A673 (cell line): ENCODE data around the gene SPEG. TPM values are rescaled to one million over a fixed set of nuclear protein-coding genes. Genes with fewer than 3 reads are reported as not detected.

Source experiments
- BruUV-seq: library from RNA; stranded (reverse); fragments of 400-500 nt; replicated peaks from 2 replicates; lab custom pipeline; 2021; lab: Mats Ljungman, UMichigan
- CTCF ChIA-PET: fragments of 300-600 bp; sonication (Branson Sonifier 250); formaldehyde crosslinking; loops from one replicate; lab custom pipeline; 2022; ENCODE audit warnings: antibody characterized with exemption; lab: Charles Lee
- POLR2A ChIA-PET: fragments of 300-600 bp; sonication (Branson Sonifier 250); formaldehyde crosslinking; loops from one replicate; lab custom pipeline; 2022; ENCODE audit warnings: antibody characterized with exemption; ENCODE audit not compliant: low non-redundant PET; lab: Charles Lee
- DNase-seq: peaks from one replicate; pipeline ENCODE4 v3.0.0-alpha.2; 2015; ENCODE audit warnings: low spot score
- H3K27ac ChIP-seq: fragments of 200-600 bp; sonication (generic); 2 replicates; pipeline ENCODE4 v1.5.1; 2016; ENCODE audit warnings: mixed run types, low read depth, mild to moderate bottlenecking, mixed read lengths, antibody characterized with exemption, low read length; ENCODE audit not compliant: poor library complexity, severe bottlenecking
- H3K27me3 ChIP-seq: fragments of 200-600 bp; sonication (generic); replicated peaks from 2 replicates; pipeline ENCODE4 v1.6.1; 2017; ENCODE audit warnings: mixed run types, low read depth, mild to moderate bottlenecking, mixed read lengths, antibody characterized with exemption, low read length; ENCODE audit not compliant: insufficient read depth, poor library complexity
- H3K36me3 ChIP-seq: fragments of 200-600 bp; sonication (generic); 2 replicates; pipeline ENCODE4 v1.6.1; 2016; ENCODE audit warnings: mixed run types, mild to moderate bottlenecking, mixed read lengths, antibody characterized with exemption, low read length; ENCODE audit not compliant: insufficient read depth, poor library complexity, severe bottlenecking
- H3K4me1 ChIP-seq: fragments of 200-600 bp; sonication (generic); 2 replicates; pipeline ENCODE4 v1.6.1; 2017; ENCODE audit warnings: mixed run types, mild to moderate bottlenecking, mixed read lengths, antibody characterized with exemption, low read length; ENCODE audit not compliant: insufficient read depth, poor library complexity, severe bottlenecking
- H3K4me3 ChIP-seq: fragments of 200-600 bp; sonication (generic); 2 replicates; pipeline ENCODE4 v1.5.1; 2016; ENCODE audit warnings: low read depth, mixed run types, mild to moderate bottlenecking, mixed read lengths, low read length; ENCODE audit not compliant: poor library complexity, severe bottlenecking
- H3K9me3 ChIP-seq: fragments of 200-600 bp; sonication (generic); 2 replicates; pipeline ENCODE4 v1.6.1; 2016; ENCODE audit warnings: mixed run types, low read depth, mild to moderate bottlenecking, mixed read lengths, antibody characterized with exemption, low read length; ENCODE audit not compliant: poor library complexity, severe bottlenecking
- EZH2 ChIP-seq: fragments of 200-600 bp; sonication (generic); IDR thresholded peaks from 2 replicates; pipeline ENCODE4 v1.6.1; 2017; ENCODE audit warnings: borderline replicate concordance, low read depth, mild to moderate bottlenecking, mixed read lengths, antibody characterized with exemption, low read length; ENCODE audit not compliant: poor library complexity, severe bottlenecking
- intact Hi-C: fragments of 100-400 bp; cut with micrococcal nuclease; formaldehyde crosslinking; loops from one replicate; pipeline ENCODE4 v1.10.0; 2022; ENCODE audit not compliant: unreplicated experiment
- total RNA-seq: library from RNA; stranded (reverse); gene quantifications from 2 replicates; pipeline ENCODE4 v1.2.3, GENCODE V29; 2021
- TF ChIP-seq, protein P1 (sequence below): fragments of 300-800, 200-600 bp; sonication (generic); conservative IDR thresholded peaks from 2 replicates; pipeline ENCODE4 v1.5.1; 2017; ENCODE audit warnings: low read depth, mild to moderate bottlenecking, antibody characterized with exemption, low read length, moderate library complexity, mixed read lengths

SPEG gene
- total RNA-seq, 1 experiment from 2014 or later: 8.4 TPM

- Histone ChIP-seq H3K27ac (no peak overlapping the region), H3K4me1 (no peaks in the 10 kb centered on the region), H3K27me3 (no peaks in the 10 kb centered on the region), H3K36me3 (no peaks in the 10 kb centered on the region), H3K9me3 (no peaks in the 10 kb centered on the region), H3K4me3 (no peak overlapping the region)
- intact Hi-C loops: no loop called here
- TF ChIP-seq, protein P1, sequence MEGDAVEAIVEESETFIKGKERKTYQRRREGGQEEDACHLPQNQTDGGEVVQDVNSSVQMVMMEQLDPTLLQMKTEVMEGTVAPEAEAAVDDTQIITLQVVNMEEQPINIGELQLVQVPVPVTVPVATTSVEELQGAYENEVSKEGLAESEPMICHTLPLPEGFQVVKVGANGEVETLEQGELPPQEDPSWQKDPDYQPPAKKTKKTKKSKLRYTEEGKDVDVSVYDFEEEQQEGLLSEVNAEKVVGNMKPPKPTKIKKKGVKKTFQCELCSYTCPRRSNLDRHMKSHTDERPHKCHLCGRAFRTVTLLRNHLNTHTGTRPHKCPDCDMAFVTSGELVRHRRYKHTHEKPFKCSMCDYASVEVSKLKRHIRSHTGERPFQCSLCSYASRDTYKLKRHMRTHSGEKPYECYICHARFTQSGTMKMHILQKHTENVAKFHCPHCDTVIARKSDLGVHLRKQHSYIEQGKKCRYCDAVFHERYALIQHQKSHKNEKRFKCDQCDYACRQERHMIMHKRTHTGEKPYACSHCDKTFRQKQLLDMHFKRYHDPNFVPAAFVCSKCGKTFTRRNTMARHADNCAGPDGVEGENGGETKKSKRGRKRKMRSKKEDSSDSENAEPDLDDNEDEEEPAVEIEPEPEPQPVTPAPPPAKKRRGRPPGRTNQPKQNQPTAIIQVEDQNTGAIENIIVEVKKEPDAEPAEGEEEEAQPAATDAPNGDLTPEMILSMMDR: no peak
- no peak for TF ChIP-seq EZH2
- no peak for DNase-seq
- CTCF ChIA-PET: no interaction called here
- no TSS peak for BruUV-seq
- POLR2A ChIA-PET: no interaction called here
Observed at GRCh38 chr2:219395609-219396008, 39.0 kb upstream of the SPEG start.

DNA sequence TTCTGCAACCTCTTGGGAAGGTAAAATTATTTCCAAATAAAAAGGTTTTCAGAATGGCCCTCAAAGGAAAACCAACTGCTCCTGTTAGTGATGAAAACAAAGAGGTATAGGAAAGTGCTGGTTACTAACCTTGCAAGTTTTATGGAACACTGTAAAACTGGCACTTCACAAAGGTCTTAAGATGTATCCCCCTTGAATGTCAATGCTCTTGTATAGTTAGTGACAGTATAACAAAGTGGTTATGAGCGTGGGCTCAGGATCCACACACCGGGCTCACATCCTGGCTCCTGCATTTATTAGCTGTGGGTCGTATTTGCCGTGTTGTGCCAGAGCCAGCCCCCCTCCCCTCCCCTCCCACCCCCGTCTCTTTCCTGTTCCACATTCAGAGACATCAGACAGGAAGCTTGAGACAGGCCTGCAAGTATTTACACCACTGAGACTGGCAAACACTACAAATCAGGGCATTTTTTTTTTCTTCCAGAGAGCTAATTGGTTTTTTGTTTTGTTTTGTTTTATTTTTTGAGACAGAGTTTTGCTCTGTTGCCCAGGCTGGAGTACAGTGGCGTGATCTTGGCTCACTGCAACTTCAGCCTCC, 37.7 kb upstream of the SPEG start:
- no peaks in the 10 kb centered on the region for H3K9me3 ChIP-seq
- intact Hi-C loops: no loop called here
- ChIA-PET CTCF (interaction anchor here (0.7 kb wide), 1 partner anchor 133 kb away, joined by 3 read pairs; no protein-coding TSS in a partner anchor), POLR2A (no interaction called here)
- TF ChIP-seq, protein P1: no peak
- TF ChIP-seq EZH2: no peak
- H3K27me3 ChIP-seq: no peaks in the 10 kb centered on the region
- no peak for DNase-seq
- no TSS peak for BruUV-seq
- H3K36me3 ChIP-seq: no peaks in the 10 kb centered on the region
- H3K27ac ChIP-seq: no peak overlapping the region
- no peak overlapping the region for H3K4me3 ChIP-seq
- no peaks in the 10 kb centered on the region for H3K4me1 ChIP-seq

- BruUV-seq: no TSS peak
- no peaks in the 10 kb centered on the region for H3K9me3 ChIP-seq
- ChIA-PET POLR2A (no interaction called here), CTCF (interaction anchor here (0.9 kb wide), 1 partner anchor 131 kb away, joined by 3 read pairs; no protein-coding TSS in a partner anchor)
- TF ChIP-seq EZH2: no peak
- TF ChIP-seq, protein P1: no peak
- H3K4me1 ChIP-seq: peaks cover 6% of the 10 kb centered on the region
- intact Hi-C loops: no loop called here
- no peak overlapping the region for H3K4me3 ChIP-seq
- H3K36me3 ChIP-seq: no peaks in the 10 kb centered on the region
- DNase-seq: no peak
- no peaks in the 10 kb centered on the region for H3K27me3 ChIP-seq
- no peak overlapping the region for H3K27ac ChIP-seq
Observed at GRCh38 chr2:219398721-219399363, 35.8 kb upstream of the SPEG start.
